ENCODE data around the gene COL1A1.

DNA sequence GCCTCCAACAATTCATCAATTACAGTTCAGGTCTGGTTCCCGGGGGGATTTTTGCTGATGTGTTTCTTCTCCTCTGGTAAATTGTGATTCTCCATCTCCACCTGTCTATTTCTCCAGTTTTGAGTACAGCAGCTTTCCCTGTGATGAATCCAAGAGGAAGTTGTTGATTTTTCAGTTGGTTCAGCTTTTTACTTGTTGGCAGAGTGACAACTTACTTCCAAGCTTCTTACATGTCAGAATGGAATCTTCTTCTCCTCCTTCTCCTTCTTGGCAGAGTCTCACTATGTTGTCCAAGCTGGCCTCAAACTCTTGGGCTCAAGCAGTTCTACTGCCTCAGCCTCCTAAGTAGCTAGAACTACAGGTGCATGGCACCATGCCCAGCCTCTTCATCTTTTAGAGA, 39.4 kb upstream of the COL1A1 start:
- TF ChIP-seq EZH2 (IDR thresholded peaks at IDR 0.05) (no peak), POLR2AphosphoS5 (IDR thresholded peaks at IDR 0.05; ENCODE audit: borderline replicate concordance, low read depth, low read length) (no peak)
